Bronchial epithelial cell (primary cell): ENCODE results near the gene GRIN2C. TPM values are rescaled to one million over a fixed set of nuclear protein-coding genes. Genes with fewer than 3 reads are reported as not detected.

ENCODE experiments used
- DNase-seq: peaks from one replicate; pipeline ENCODE4 v3.0.0-alpha.2; 2010; ENCODE audit warnings: low read depth
- FAIRE-seq: peaks from 2 replicates; lab custom pipeline; 2011; peaks lifted over from hg19 to GRCh38; lab: Jason Lieb, UNC
- H3K27me3 ChIP-seq: 2 replicates; pipeline ENCODE4 v1.5.1; 2011; ENCODE audit warnings: low read length; ENCODE audit not compliant: control insufficient read depth, insufficient read depth
- H3K36me3 ChIP-seq: 2 replicates; pipeline ENCODE4 v1.5.1; 2011; ENCODE audit warnings: low read length; ENCODE audit not compliant: control insufficient read depth, insufficient read depth
- H3K4me3 ChIP-seq: 2 replicates; pipeline ENCODE4 v1.5.1; 2011; ENCODE audit warnings: mild to moderate bottlenecking, low read depth, low read length, control low read depth
- CTCF ChIP-seq: IDR thresholded peaks from 2 replicates; pipeline ENCODE4 v1.5.1; 2011; ENCODE audit warnings: mild to moderate bottlenecking, moderate library complexity, low read length, control low read depth, inconsistent platforms; ENCODE audit not compliant: insufficient read depth, severe bottlenecking
- total RNA-seq: library from RNA; depleted of rRNA; stranded (reverse); fragments of >200 nt; gene quantifications from 2 replicates; pipeline ENCODE4 v1.2.1, GENCODE V29; 2014

GRIN2C gene
- total RNA-seq, 1 donor from 2014 or later = under 0.01 TPM

DNA sequence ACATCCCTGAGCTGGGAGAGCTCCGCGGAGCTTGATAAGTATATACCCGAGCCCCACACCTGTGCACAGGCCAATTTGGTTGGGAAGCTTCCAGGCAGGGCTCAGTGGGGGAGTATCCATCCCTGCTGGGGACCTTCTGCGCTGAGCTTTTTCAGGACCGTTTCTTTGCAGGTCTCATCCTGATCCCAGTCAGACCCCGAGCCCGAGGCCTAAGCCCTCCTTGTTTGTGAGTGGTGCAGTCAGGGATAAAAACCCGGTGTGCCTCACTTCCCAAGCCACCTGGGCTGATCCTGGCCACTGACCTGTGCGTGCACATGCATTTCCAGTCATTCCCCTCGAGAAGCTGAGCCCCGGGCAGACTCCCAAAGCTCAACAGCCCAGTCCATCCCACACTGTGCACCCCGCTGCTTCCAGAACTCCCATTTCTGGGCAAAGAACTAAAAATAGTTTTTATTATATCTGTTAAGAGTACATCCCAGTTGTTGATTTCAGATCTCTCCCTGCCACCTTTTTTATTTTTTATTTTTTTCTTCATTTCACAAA lies 56.2 kb downstream of the GRIN2C start:
- H3K4me3 ChIP-seq = no peak overlapping the region
- H3K27me3 ChIP-seq = no peaks in the 10 kb centered on the region
- no peak for DNase-seq
- FAIRE-seq = no peak
- H3K36me3 ChIP-seq = peaks cover 7% of the 10 kb centered on the region
- TF ChIP-seq CTCF = no peak

DNA sequence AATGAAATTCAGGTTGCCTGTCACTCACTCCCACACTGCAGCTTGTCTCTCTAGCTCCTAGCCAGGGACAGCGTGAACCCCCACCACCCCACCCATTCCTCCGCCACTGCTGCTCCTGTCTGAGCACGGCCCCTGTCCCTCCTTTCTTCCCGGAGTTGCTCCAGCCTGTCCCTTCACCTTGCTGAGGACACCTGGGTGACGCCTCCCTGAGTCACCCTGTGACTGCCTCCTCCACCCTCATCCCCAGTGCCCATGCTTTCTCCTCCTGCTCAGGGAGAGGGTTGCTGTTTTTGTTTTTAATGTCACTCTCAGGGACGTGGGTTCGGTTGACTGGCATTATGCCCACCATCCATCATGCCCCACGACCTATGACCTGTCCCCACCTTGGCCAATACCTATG lies 57.8 kb downstream of the GRIN2C start:
- H3K36me3 ChIP-seq = peaks cover 9% of the 10 kb centered on the region
- FAIRE-seq = no peak
- H3K4me3 ChIP-seq = no peak overlapping the region
- DNase-seq = peak; percentile 18
- no peak for TF ChIP-seq CTCF
- H3K27me3 ChIP-seq = no peaks in the 10 kb centered on the region

GRCh38 chr17:74800531-74800930 lies 59.2 kb downstream of the GRIN2C start:
- TF ChIP-seq CTCF = no peak
- FAIRE-seq (no peak), DNase-seq (no peak)
- peaks cover 12% of the 10 kb centered on the region for H3K36me3 ChIP-seq
- no peak overlapping the region for H3K4me3 ChIP-seq
- H3K27me3 ChIP-seq = no peaks in the 10 kb centered on the region

GRCh38 chr17:74799097-74799496 lies 60.6 kb downstream of the GRIN2C start:
- peak; percentile 77 for FAIRE-seq
- DNase-seq = no peak
- no peak for TF ChIP-seq CTCF
- H3K36me3 ChIP-seq = peaks cover 15% of the 10 kb centered on the region
- H3K4me3 ChIP-seq = no peak overlapping the region
- no peaks in the 10 kb centered on the region for H3K27me3 ChIP-seq

GRCh38 chr17:74798239-74798707 lies 61.4 kb downstream of the GRIN2C start:
- Histone ChIP-seq H3K4me3 (no peak overlapping the region), H3K36me3 (peaks cover 15% of the 10 kb centered on the region), H3K27me3 (no peaks in the 10 kb centered on the region)
- TF ChIP-seq CTCF = no peak
- no peak for DNase-seq
- FAIRE-seq = no peak

DNA sequence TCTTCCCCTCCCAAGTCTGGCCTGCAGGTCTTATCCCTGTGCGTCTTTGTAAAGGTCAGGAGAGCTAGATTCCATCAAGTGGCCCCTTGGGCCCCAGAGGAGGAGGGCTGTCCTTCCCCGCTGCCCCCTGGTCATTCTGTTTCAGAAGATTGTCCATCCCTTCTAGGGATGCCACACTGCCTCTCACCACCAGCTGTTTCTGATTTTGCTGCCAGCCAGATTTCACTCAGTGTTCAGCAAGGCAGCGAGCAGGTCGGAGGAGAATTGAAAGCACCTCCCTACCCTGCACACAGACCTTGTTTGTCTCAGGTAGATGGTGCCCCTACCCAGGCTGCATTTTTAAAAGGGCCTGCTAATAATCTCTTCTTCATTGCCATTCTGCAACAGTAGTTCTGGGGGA lies 61.9 kb downstream of the GRIN2C start:
- no peak for TF ChIP-seq CTCF
- DNase-seq = no peak
- FAIRE-seq = no peak
- H3K4me3 ChIP-seq = no peak overlapping the region
- H3K27me3 ChIP-seq = no peaks in the 10 kb centered on the region
- H3K36me3 ChIP-seq = peaks cover 15% of the 10 kb centered on the region
